A549 (cell line): ENCODE data around the gene CA7. TPM values are rescaled to one million over a fixed set of nuclear protein-coding genes. Genes with fewer than 3 reads are reported as not detected.

ENCODE experiments used
- ATAC-seq, 2 experiments: fragments of 200-7000 bp in 1 of 2; fragments of >200 bp in 1 of 2; cut with Nextera tagmentation in 1 of 2; cut with Tn5 transposase in 1 of 2; 3 replicates each; pipeline versions ENCODE4 v1.8.0 to v1.9.1; 2018 to 2020; ENCODE audit warnings: mild to moderate bottlenecking in 1 of 2, moderate library complexity in 1 of 2
- CTCF ChIA-PET: fragments of 300-600 bp; sonication (Branson Sonifier 250); formaldehyde crosslinking; extraction: SDS; loops from one replicate; lab custom pipeline; 2021; ENCODE audit warnings: antibody characterized with exemption, inconsistent platforms; lab: Yijun Ruan, JAX
- POLR2A ChIA-PET: fragments of 350-600 bp; formaldehyde crosslinking; extraction: SDS; loops from one replicate; lab custom pipeline; 2021; ENCODE audit warnings: antibody characterized with exemption, inconsistent platforms; lab: Yijun Ruan, JAX
- DNase-seq, 2 experiments: peaks; one replicate each; pipeline versions ENCODE4 v3.0.0 to v3.0.0-alpha.2; 2011 to 2016; ENCODE audit warnings: low read depth in 1 of 2, low spot score in 1 of 2
- FAIRE-seq: peaks from 2 replicates; lab custom pipeline; 2011; peaks lifted over from hg19 to GRCh38; lab: Jason Lieb, UNC
- H3K27ac ChIP-seq, 2 experiments: fragments of >200 bp; sonication (Bioruptor Twin); formaldehyde crosslinking; 3 replicates each; pipeline ENCODE4 v1.5.1; 2016 to 2017
- H3K4me1 ChIP-seq: fragments of >200 bp; sonication (Bioruptor Twin); formaldehyde crosslinking; 3 replicates; pipeline ENCODE4 v1.6.1; 2016
- H3K4me2 ChIP-seq: fragments of >200 bp; sonication (Bioruptor Twin); formaldehyde crosslinking; 3 replicates; pipeline ENCODE4 v1.6.1; 2016
- H3K4me3 ChIP-seq: fragments of >200 bp; sonication (Bioruptor Twin); formaldehyde crosslinking; 3 replicates; pipeline ENCODE4 v1.5.1; 2016
- H3K9me3 ChIP-seq: fragments of >200 bp; sonication (Bioruptor Twin); formaldehyde crosslinking; 3 replicates; pipeline ENCODE4 v1.6.1; 2016
- BHLHE40 ChIP-seq: IDR thresholded peaks from 2 replicates; pipeline ENCODE4 v1.6.1; 2012; ENCODE audit warnings: low read depth, low read length, inconsistent platforms
- CHD2 ChIP-seq: fragments of 150-350 bp; IDR thresholded peaks from 2 replicates; pipeline ENCODE4 v1.6.1; 2014; ENCODE audit warnings: low read length; ENCODE audit not compliant: partially characterized antibody
- CHD4 ChIP-seq: fragments of 200-600 bp; sonication (generic); IDR thresholded peaks from 2 replicates; pipeline ENCODE4 v1.6.1; 2016; ENCODE audit warnings: antibody characterized with exemption, mild to moderate bottlenecking, borderline replicate concordance
- EHMT2 ChIP-seq: fragments of 200-600 bp; sonication (generic); IDR thresholded peaks from 2 replicates; pipeline ENCODE4 v1.6.1; 2016; ENCODE audit warnings: antibody characterized with exemption, low read depth, mild to moderate bottlenecking, moderate library complexity
- FOSB ChIP-seq: fragments of 250-450 bp; sonication (Bioruptor Pico); IDR thresholded peaks from 2 replicates; pipeline ENCODE4 v1.5.0; 2020; ENCODE audit warnings: mild to moderate bottlenecking, moderate library complexity
- FOXS1 ChIP-seq: fragments of 250-450 bp; sonication (Bioruptor Pico); IDR thresholded peaks from 2 replicates; pipeline ENCODE4 v1.5.0; 2020; ENCODE audit warnings: mild to moderate bottlenecking, moderate library complexity
- HDAC2 ChIP-seq: fragments of 200-600 bp; sonication (generic); IDR thresholded peaks from 2 replicates; pipeline ENCODE4 v1.6.1; 2016
- HEYL ChIP-seq: fragments of 250-450 bp; sonication (Bioruptor Pico); IDR thresholded peaks from 2 replicates; pipeline ENCODE4 v1.8.0; 2021; ENCODE audit warnings: mild to moderate bottlenecking, moderate library complexity
- HOXA7 ChIP-seq: fragments of 250-450 bp; sonication (Bioruptor Pico); IDR thresholded peaks from 2 replicates; pipeline ENCODE4 v1.5.0; 2020; ENCODE audit warnings: mild to moderate bottlenecking, moderate library complexity
- HOXB13 ChIP-seq: fragments of 250-450 bp; sonication (Bioruptor Pico); IDR thresholded peaks from 2 replicates; pipeline ENCODE4 v1.5.0; 2020; ENCODE audit warnings: low read depth, mild to moderate bottlenecking, moderate library complexity
- JUN ChIP-seq, 2 experiments: fragments of >200 bp; sonication (Bioruptor Twin); formaldehyde crosslinking; IDR thresholded peaks; 2 replicates in 1 of 2; 3 replicates in 1 of 2; pipeline ENCODE4 v1.6.1; 2016 to 2017
- JUNB ChIP-seq: fragments of >200 bp; sonication (Bioruptor Twin); formaldehyde crosslinking; IDR thresholded peaks from 2 replicates; pipeline ENCODE4 v1.6.1; 2016
- MAFK ChIP-seq: fragments of 450-650 bp; IDR thresholded peaks from 2 replicates; pipeline ENCODE4 v1.6.1; 2014; ENCODE audit not compliant: partially characterized antibody
- NFE2L2 ChIP-seq: fragments of 150-350 bp; conservative IDR thresholded peaks from 2 replicates; pipeline ENCODE4 v1.6.1; 2014; ENCODE audit warnings: low read length
- NPAS2 ChIP-seq: fragments of 250-450 bp; sonication (Bioruptor Pico); IDR thresholded peaks from 2 replicates; pipeline ENCODE4 v1.8.0; 2022; ENCODE audit warnings: mild to moderate bottlenecking, moderate library complexity, borderline replicate concordance
- POLR2A ChIP-seq: IDR thresholded peaks from 2 replicates; pipeline ENCODE4 v1.6.1; 2012; ENCODE audit warnings: mild to moderate bottlenecking, low read length
- RAD21 ChIP-seq, 2 experiments: fragments of >200 bp in 1 of 2; sonication (Bioruptor Twin) in 1 of 2; formaldehyde crosslinking in 1 of 2; IDR thresholded peaks in 1 of 2; conservative IDR thresholded peaks in 1 of 2; 2 replicates in 1 of 2; 3 replicates in 1 of 2; pipeline ENCODE4 v1.6.1; 2012 to 2018; ENCODE audit warnings: inconsistent platforms in 1 of 2
- RCOR1 ChIP-seq: fragments of 150-350 bp; IDR thresholded peaks from 2 replicates; pipeline ENCODE4 v1.6.1; 2014; ENCODE audit warnings: antibody characterized with exemption, low read length, low read depth
- RFX5 ChIP-seq: fragments of 450-650 bp; IDR thresholded peaks from 2 replicates; pipeline ENCODE4 v1.7.1; 2014; ENCODE audit warnings: antibody characterized with exemption, mild to moderate bottlenecking, moderate library complexity
- SMC3 ChIP-seq: fragments of >200 bp; sonication (Bioruptor Twin); formaldehyde crosslinking; IDR thresholded peaks from 3 replicates; pipeline ENCODE4 v1.6.1; 2018; ENCODE audit warnings: inconsistent platforms
- SREBF2 ChIP-seq: fragments of 450-650 bp; IDR thresholded peaks from 2 replicates; pipeline ENCODE4 v1.6.1; 2014; ENCODE audit warnings: mild to moderate bottlenecking, moderate library complexity
- TFCP2L1 ChIP-seq: fragments of 250-450 bp; sonication (Bioruptor Pico); IDR thresholded peaks from 2 replicates; pipeline ENCODE4 v1.5.0; 2021; ENCODE audit warnings: mild to moderate bottlenecking
- ZSCAN20 ChIP-seq: fragments of 250-450 bp; sonication (Bioruptor Pico); IDR thresholded peaks from 2 replicates; pipeline ENCODE4 v1.8.0; 2022; ENCODE audit warnings: mild to moderate bottlenecking, moderate library complexity
- WGBS: methylation state at CpG from one replicate; pipeline ENCODE4 v1.1.6; 2017; ENCODE audit errors: missing lambda C conversion rate; 5-methylcytosine and 5-hydroxymethylcytosine counted together
- polyA plus RNA-seq, 4 experiments: library from polyadenylated mRNA; depleted of rRNA in 3 of 4; stranded (reverse); fragments of >200 nt; fragmentation: RNase III in 1 of 4; extraction: RNeasy Plus Mini Kit Qiagen cat#74134 plus additional on column Dnase treatment in 1 of 4; gene quantifications; 2 replicates in 3 of 4; 3 replicates in 1 of 4; pipeline ENCODE4 v1.2.3, GENCODE V29; 2011 to 2017
- TF ChIP-seq, protein P1 (sequence below): IDR thresholded peaks from 2 replicates; pipeline ENCODE4 v1.6.1; 2012; ENCODE audit warnings: low read depth, borderline replicate concordance
- TF ChIP-seq, protein P2 (sequence below): fragments of >200 bp; sonication (Bioruptor Twin); formaldehyde crosslinking; IDR thresholded peaks from 3 replicates; pipeline ENCODE4 v1.6.1; 2016

The CA7 gene
- polyA plus RNA-seq, 2 of the 4 experiments (the other 2 are of a cell fraction) = not detected

DNA sequence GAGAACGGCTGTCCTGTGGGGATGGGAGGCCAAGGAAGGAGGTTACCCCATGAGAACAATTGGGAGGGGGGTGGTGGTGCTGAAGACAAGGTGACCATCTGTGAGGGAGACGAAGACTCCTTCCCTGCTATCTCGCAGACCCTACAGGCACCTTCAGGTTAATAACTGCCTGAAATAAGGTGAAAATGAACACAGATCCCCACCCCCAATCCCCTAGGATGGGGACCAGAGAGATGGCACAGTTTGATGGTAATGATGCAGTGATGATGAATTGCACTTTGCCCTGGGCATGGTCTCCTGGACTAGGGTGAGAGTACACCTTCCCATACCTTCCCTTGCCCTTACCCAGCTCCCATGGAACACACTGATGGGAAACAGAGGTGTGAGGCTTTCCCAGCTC is 12.0 kb upstream of the CA7 start:
- TF ChIP-seq SREBF2 = no peak
- TF ChIP-seq RAD21 (conservative IDR thresholded peaks at IDR 0.05 in 1 of 2, IDR thresholded peaks at IDR 0.05 in 1 of 2) = no peak
- TF ChIP-seq JUN (IDR thresholded peaks at IDR 0.05) = no peak
- no peak for TF ChIP-seq EHMT2
- no peak for TF ChIP-seq NPAS2 (CRISPR knock-in tag)
- no peak for TF ChIP-seq SMC3
- TF ChIP-seq CHD2 = no peak
- TF ChIP-seq POLR2A = no peak
- no peak for TF ChIP-seq NFE2L2
- TF ChIP-seq ZSCAN20 (CRISPR knock-in tag) = no peak
- no peak for TF ChIP-seq BHLHE40
- TF ChIP-seq JUNB = no peak
- no peak for TF ChIP-seq RFX5
- TF ChIP-seq FOSB (CRISPR knock-in tag) = no peak
- TF ChIP-seq HDAC2 = no peak
- TF ChIP-seq HOXB13 (CRISPR knock-in tag) = no peak
- no peak for TF ChIP-seq HEYL (CRISPR knock-in tag)
- TF ChIP-seq TFCP2L1 (CRISPR knock-in tag) = no peak
- TF ChIP-seq, protein P1, sequence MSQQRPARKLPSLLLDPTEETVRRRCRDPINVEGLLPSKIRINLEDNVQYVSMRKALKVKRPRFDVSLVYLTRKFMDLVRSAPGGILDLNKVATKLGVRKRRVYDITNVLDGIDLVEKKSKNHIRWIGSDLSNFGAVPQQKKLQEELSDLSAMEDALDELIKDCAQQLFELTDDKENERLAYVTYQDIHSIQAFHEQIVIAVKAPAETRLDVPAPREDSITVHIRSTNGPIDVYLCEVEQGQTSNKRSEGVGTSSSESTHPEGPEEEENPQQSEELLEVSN = no peak
- TF ChIP-seq CHD4 = no peak
- ChIA-PET POLR2A (no interaction called here), CTCF (interaction anchor here (0.9 to 8.4 kb wide), 9 partner anchors 7 to 388 kb away, joined by 3 to 148 read pairs (median 24); partner anchors contain the start of gene CA7)
- Histone ChIP-seq H3K4me1 (peaks cover 10% of the 10 kb centered on the region), H3K27ac (no peak overlapping the region), H3K4me3 (no peak overlapping the region), H3K4me2 (no peak overlapping the region), H3K9me3 (no peaks in the 10 kb centered on the region)
- FAIRE-seq (no peak), DNase-seq (no peak), ATAC-seq (no peak)
- WGBS = 60% methylated on average over 3 of the region's 3 CpGs

DNA sequence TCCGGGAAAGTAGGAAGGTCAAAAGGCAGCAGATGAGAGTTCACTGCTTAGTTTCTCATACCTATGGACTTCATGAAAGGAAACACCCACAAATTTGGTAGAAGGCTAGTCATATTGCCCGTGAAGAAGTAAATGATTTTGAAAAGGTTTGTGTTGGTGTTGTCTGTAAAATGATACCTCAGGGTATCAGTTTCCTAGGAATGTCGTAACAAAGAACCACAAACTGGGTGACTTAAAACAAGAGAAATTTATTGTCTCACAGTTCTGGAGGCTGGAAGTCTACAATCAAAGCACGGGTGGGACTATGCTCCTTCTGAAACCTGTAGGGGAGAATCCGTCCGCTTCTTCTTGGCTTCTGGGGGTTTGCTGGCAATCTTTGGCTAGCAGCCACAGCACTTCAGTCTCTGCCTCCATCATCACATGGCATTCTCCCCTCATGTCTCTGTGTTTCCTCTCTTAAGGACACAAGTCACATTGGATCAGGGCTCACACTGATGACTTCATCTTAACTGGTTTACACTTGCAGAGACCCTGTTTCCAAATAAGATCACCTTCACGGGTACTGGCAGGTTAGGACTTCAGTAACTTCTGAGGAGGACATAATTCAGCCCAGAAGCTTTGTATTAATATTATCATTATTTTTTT is 11.4 kb upstream of the CA7 start:
- ATAC-seq (no peak), FAIRE-seq (no peak), DNase-seq (no peak)
- Histone ChIP-seq H3K4me1 (peaks cover 10% of the 10 kb centered on the region), H3K4me3 (no peak overlapping the region), H3K9me3 (no peaks in the 10 kb centered on the region), H3K4me2 (no peak overlapping the region), H3K27ac (no peak overlapping the region)
- ChIA-PET CTCF (interaction anchor here (0.8 to 8.4 kb wide), 8 partner anchors 8 to 81 kb away, joined by 3 to 148 read pairs (median 16); partner anchors contain the start of genes CA7 and DYNC1LI2), POLR2A (no interaction called here)
- TF ChIP-seq MAFK (no peak), HOXA7 (no peak), FOXS1 (CRISPR knock-in tag) (no peak), RCOR1 (no peak)
- TF ChIP-seq, protein P1 = no peak
- TF ChIP-seq, protein P2, sequence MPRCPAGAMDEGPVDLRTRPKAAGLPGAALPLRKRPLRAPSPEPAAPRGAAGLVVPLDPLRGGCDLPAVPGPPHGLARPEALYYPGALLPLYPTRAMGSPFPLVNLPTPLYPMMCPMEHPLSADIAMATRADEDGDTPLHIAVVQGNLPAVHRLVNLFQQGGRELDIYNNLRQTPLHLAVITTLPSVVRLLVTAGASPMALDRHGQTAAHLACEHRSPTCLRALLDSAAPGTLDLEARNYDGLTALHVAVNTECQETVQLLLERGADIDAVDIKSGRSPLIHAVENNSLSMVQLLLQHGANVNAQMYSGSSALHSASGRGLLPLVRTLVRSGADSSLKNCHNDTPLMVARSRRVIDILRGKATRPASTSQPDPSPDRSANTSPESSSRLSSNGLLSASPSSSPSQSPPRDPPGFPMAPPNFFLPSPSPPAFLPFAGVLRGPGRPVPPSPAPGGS = no peak
- 61% methylated on average over 7 of the region's 7 CpGs for WGBS
